LNCaP clone FGC (cell line): ENCODE results near the gene DCST2.

Experiments
- DNase-seq: peaks from one replicate; pipeline ENCODE4 v3.0.0-alpha.2; 2011; ENCODE audit warnings: low read depth
- H3K4me3 ChIP-seq: 2 replicates; pipeline ENCODE4 v1.5.1; 2011; ENCODE audit warnings: mild to moderate bottlenecking, low read depth, low read length, control low read depth
- TF ChIP-seq, protein P1 (sequence below): IDR thresholded peaks from 2 replicates; pipeline ENCODE4 v1.5.1; 2012; ENCODE audit warnings: mild to moderate bottlenecking; ENCODE audit not compliant: control insufficient read depth, insufficient read depth; ENCODE audit errors: extremely low read depth

Gene DCST2

DNA sequence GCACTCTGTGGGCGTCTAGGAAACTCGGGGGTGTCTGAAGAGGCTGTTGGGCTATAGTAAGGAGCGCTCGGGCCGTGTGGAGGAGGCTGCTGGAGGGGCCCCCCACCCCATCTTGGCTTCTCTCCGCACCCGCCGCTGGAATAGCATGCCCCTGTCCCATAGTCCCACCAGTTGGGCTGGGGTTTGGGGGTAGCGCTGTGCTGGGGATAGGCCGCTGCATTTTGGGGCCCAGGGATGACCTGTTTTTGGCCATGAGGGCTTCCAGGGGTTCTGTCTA, 45.6 kb upstream of the DCST2 start:
- no peak for DNase-seq
- TF ChIP-seq, protein P1, sequence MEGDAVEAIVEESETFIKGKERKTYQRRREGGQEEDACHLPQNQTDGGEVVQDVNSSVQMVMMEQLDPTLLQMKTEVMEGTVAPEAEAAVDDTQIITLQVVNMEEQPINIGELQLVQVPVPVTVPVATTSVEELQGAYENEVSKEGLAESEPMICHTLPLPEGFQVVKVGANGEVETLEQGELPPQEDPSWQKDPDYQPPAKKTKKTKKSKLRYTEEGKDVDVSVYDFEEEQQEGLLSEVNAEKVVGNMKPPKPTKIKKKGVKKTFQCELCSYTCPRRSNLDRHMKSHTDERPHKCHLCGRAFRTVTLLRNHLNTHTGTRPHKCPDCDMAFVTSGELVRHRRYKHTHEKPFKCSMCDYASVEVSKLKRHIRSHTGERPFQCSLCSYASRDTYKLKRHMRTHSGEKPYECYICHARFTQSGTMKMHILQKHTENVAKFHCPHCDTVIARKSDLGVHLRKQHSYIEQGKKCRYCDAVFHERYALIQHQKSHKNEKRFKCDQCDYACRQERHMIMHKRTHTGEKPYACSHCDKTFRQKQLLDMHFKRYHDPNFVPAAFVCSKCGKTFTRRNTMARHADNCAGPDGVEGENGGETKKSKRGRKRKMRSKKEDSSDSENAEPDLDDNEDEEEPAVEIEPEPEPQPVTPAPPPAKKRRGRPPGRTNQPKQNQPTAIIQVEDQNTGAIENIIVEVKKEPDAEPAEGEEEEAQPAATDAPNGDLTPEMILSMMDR: no peak
- H3K4me3 ChIP-seq: peak overlapping the region; percentile 65

DNA sequence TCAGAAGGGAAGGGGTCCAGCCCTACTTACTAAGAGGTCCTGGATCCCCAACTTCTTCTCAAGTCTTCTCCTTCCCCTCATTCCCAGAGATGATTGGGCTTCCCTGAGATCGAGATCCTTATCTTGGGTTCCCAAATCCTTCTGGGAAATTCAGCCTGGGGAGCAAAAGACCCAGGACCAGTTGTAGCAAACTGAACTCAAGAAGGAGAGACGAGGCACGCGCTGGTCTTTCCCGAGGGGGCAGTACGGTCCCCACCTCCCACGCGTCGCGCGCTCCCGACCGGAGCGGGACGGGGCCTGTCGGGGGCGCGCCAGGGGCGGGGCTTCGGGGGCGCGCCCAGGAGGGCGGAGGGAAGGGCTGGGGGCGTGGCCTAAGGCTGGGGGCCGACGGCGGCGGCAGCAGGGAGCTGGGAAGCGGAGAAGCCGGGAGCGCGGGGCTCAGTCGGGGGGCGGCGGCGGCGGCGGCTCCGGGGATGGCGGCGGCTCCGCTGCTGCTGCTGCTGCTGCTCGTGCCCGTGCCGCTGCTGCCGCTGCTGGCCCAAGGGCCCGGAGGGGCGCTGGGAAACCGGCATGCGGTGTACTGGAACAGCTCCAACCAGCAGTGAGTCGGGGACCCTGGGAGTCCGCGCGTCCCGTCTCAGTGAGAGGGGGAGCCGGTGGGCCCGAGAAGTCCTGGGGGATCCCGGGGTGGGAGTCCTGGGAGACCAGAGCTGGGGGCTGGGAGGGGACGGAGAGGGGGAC, 45.1 kb upstream of the DCST2 start, which contains the start of gene EFNA3:
TSS of gene EFNA3 (plus strand) at position 369 of the 741 bp plus-strand sequence. CDS start at position 474, 105 bp downstream.
- DNase-seq: no peak
- H3K4me3 ChIP-seq: peak within 1 kb of the TSS; percentile 65
- TF ChIP-seq, protein P1: no peak

DNA sequence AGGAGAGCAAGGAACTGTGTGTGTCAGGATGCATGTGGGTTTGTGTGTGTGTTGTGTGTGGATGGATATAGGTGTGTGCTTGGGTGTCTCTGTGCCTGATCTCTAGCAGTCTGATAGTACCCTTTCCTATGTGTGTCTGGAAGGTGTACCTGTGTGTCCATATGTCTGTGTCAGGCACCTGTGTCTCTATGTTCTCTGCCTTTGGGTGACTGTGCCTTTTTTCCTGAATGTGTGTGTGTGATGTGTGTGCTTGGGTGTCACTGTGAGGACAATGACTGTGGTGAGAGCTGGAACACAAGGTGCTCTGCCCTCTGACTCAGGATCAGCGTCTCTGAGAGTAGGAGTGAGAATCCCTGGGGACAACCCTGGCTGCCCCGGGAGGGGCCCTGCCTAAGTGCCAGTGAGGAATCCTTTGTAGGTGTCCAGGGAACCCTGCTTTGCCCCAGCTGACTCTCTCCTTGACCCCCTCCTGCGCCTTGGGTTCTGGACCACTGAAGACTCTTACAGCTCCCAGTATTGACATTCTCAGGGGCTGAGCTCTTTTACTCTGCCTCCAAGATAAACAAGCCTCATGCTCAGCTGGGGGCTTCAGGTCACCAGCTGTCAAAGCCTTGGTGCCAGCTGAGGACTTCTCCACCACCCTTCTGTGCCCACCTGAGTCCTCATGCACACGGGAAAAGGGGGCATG, 44.3 kb upstream of the DCST2 start:
- DNase-seq: no peak
- peak overlapping the region; percentile 65 for H3K4me3 ChIP-seq

DNA sequence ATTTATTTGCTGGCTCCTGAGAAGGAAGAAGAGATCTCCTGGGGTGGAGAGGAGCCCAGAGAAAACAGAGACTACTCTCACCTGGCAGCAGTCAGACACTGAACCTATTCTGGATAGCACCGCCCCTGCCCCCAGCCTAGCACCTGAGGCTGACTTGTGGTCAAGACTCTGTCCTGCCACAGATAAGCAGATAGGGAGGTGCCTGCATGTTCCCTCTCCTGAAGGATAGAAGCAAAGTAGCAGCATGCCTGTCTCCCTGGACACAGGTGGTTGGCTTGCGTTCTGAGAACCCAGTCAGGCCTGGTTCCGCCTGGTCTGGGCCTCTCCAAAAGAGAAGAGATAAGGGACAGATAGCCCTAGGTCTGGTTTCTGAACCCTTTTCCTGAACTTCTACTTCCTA, 43.8 kb upstream of the DCST2 start:
- TF ChIP-seq, protein P1: no peak
- DNase-seq: no peak
- no peak overlapping the region for H3K4me3 ChIP-seq

More for the DNA sequence above, 44.3 kb upstream of the DCST2 start:
- TF ChIP-seq, protein P1: no peak

DNA sequence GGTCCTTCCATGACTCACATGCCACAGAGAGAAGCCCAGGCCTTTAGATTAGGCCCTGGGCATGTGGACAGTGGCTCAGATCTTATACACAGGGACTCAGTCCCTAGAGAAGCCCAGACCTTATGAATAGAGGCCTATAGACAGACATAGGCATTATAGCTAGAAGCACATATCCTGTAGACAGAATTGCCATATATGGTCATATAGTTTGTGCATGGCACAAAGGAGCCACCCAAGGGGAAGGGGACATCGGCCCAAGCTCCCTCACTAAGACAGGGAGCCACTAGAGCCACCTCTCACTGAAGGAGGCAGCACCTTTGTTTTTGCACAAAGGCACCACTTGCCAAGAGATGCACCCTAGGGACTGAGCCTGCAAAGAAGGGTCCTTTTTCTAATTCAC, 42.8 kb upstream of the DCST2 start:
- TF ChIP-seq, protein P1: no peak
- no peak for DNase-seq

DNA sequence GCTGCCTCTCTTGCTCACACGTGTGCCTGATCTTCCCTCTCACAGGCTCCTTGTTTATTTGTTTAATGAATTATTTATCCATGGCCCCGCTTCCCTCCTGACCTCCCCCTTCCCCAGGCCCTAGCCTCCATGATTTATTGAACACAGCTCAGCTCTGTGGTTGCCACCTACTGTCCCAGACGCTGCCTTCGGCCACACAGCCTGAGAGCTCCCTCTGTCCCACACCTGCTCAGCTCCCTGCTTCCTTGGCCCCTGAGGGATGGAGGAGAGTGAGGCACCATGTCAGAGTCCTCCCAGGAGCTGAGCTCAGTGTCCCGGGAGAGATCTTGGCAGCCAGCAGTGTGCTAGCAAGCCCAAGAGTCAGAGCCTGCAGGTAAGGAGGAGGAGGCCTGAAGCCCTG, 42.0 kb upstream of the DCST2 start:
- no peak for DNase-seq
- TF ChIP-seq, protein P1: no peak
- no peak overlapping the region for H3K4me3 ChIP-seq

More for the DNA sequence above, 42.8 kb upstream of the DCST2 start:
- no peak overlapping the region for H3K4me3 ChIP-seq
